HFF-Myc (cell line): ENCODE results near the gene UPK2.

Experiments used
- DNase-seq: peaks from one replicate; pipeline ENCODE4 v3.0.0-alpha.2; 2011; ENCODE audit warnings: low read depth; ENCODE audit errors: extremely low read depth
- H3K4me3 ChIP-seq: replicated peaks from 2 replicates; pipeline ENCODE4 v1.5.1; 2011; ENCODE audit warnings: low read depth, mild to moderate bottlenecking, control low read depth, low read length
- CTCF ChIP-seq: IDR thresholded peaks from 2 replicates; pipeline ENCODE4 v1.5.1; 2012; ENCODE audit warnings: mild to moderate bottlenecking, low read depth, low read length, control low read depth; ENCODE audit errors: missing control alignments

The UPK2 gene

GRCh38 chr11:118956094-118956846, at the start of gene UPK2:
Gene UPK2 (plus strand): TSS chr11:118956298. CDS start chr11:118956351, 53 bp downstream.
- no peak within 1 kb of the TSS for H3K4me3 ChIP-seq
- peak; percentile 39 for DNase-seq
- TF ChIP-seq CTCF = peak; percentile 94

GRCh38 chr11:118907051-118908042, 48.8 kb upstream of the UPK2 start:
- DNase-seq = no peak
- TF ChIP-seq CTCF = peak; percentile 91
- H3K4me3 ChIP-seq = peak overlapping the region; percentile 29

GRCh38 chr11:118908264-118908663, 47.8 kb upstream of the UPK2 start:
- no peak for DNase-seq

GRCh38 chr11:118908901-118909618, 47.0 kb upstream of the UPK2 start:
- peak overlapping the region; percentile 45 for H3K4me3 ChIP-seq
- peak; percentile 87 for DNase-seq
- no peak for TF ChIP-seq CTCF

More at GRCh38 chr11:118908264-118908663, 47.8 kb upstream of the UPK2 start:
- TF ChIP-seq CTCF = no peak
- no peak overlapping the region for H3K4me3 ChIP-seq

GRCh38 chr11:118909619-118910308, 46.3 kb upstream of the UPK2 start:
- no peak for DNase-seq
- H3K4me3 ChIP-seq = peak overlapping the region; percentile 45
- no peak for TF ChIP-seq CTCF
